Measurements from ENCODE around the gene NACA2. TPM values are rescaled to one million over a fixed set of nuclear protein-coding genes. Genes with fewer than 3 reads are reported as not detected.

Gene NACA2
- total RNA-seq, 1 experiment from 2014 or later = not detected

DNA sequence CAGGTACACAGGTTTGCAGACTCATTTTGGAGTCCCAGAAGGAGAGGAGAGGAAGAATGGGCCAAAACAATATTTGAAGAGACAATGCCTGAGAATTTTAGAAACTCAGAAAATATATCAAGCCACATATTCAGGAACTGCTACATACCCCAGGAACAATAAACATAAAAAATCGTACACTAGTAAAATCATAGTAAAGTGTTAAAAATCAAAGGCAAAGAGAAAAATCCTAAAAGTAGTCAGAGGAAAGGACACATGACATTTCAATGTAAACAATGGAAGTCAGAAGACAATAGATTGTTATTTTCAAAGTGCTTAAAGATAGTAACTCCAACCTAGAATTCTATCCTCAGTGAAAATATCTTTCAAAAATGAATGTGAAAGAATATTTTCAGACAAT lies 28.5 kb upstream of the NACA2 start:
- no peak overlapping the region for H2AFZ ChIP-seq (ENCODE audit: low read length)
- Mint-ChIP-seq H3K9me3 (peaks cover 21 to 35% of the 10 kb centered on the region in 2 experiments), H3K4me1 (peaks cover 5 to 10% of the 10 kb centered on the region in 2 experiments), H3K4me3 (no peak overlapping the region), H3K27ac (no peak overlapping the region), H3K36me3 (ENCODE audit: insufficient read depth in 1 of 3, low read depth in 3 of 3) (peaks cover 6 to 28% (median 12%) of the 10 kb centered on the region in 3 experiments), H3K27me3 (ENCODE audit: low read depth) (no peaks in the 10 kb centered on the region)
- no peak overlapping the region for H2BK120ac ChIP-seq (ENCODE audit: low read depth, low read length, poor library complexity, severe bottlenecking)
- no peak overlapping the region for H4K8ac ChIP-seq (replicated peaks; ENCODE audit: insufficient read length, low read depth, low read length)
- no peaks in the 10 kb centered on the region for H3K9me3 ChIP-seq (ENCODE audit: control insufficient read depth, low read depth, low read length)
- WGBS (ENCODE audit: extremely low coverage, insufficient read length, low lambda C conversion rate) = no CpG with 5 or more reads among the region's 1 CpG
- H3K14ac ChIP-seq (ENCODE audit: insufficient read depth, low read length) = no peak overlapping the region
- no peak overlapping the region for H2BK15ac ChIP-seq (ENCODE audit: low read depth, low read length)
- no peak overlapping the region for H2BK20ac ChIP-seq (ENCODE audit: low read depth, low read length, poor library complexity, severe bottlenecking)
- no peak overlapping the region for H3K9ac ChIP-seq (ENCODE audit: extremely low read depth, insufficient read length, low read length)
- no peaks in the 10 kb centered on the region for H4K20me1 ChIP-seq (ENCODE audit: control insufficient read depth, insufficient read depth, insufficient read length)
- H3K56ac ChIP-seq (ENCODE audit: insufficient read length, low read depth, low read length) = no peak overlapping the region
- no peak overlapping the region for H4K91ac ChIP-seq (ENCODE audit: insufficient read length, low read depth, low read length)
- TF ChIP-seq CTCF (conservative IDR thresholded peaks at IDR 0.05) = no peak
- no peaks in the 10 kb centered on the region for H3K23me2 ChIP-seq (ENCODE audit: insufficient read length, low read depth, low read length, poor library complexity, severe bottlenecking)
- H3K27me3 ChIP-seq (ENCODE audit: insufficient read depth, low read length) = no peaks in the 10 kb centered on the region
- H2BK12ac ChIP-seq (ENCODE audit: insufficient read length, low read depth, low read length) = no peak overlapping the region
- H3K4me1 ChIP-seq (ENCODE audit: insufficient read depth, low read length) = no peaks in the 10 kb centered on the region
- no peak overlapping the region for H3T11ph ChIP-seq (ENCODE audit: low read length)
- no peak for DNase-seq
- H2AK5ac ChIP-seq (ENCODE audit: insufficient read length, low read length) = no peak overlapping the region
- H3K4me2 ChIP-seq (ENCODE audit: insufficient read depth, insufficient read length, low read length) = no peak overlapping the region
- H3K79me2 ChIP-seq (ENCODE audit: insufficient read depth, low read length) = no peaks in the 10 kb centered on the region
- no peak overlapping the region for H3K18ac ChIP-seq (ENCODE audit: insufficient read length, low read depth, low read length)
- H3K4ac ChIP-seq (ENCODE audit: low read depth, low read length) = no peak overlapping the region
- H2BK5ac ChIP-seq (ENCODE audit: insufficient read length, low read length) = no peak overlapping the region
- no peak overlapping the region for H3K27ac ChIP-seq (ENCODE audit: insufficient read length, low read depth, low read length)
- H4K5ac ChIP-seq (ENCODE audit: insufficient read length, low read depth, low read length) = no peak overlapping the region
- no peaks in the 10 kb centered on the region for H3K79me1 ChIP-seq (ENCODE audit: insufficient read depth, low read depth, low read length, poor library complexity, severe bottlenecking)
- H3K23ac ChIP-seq (ENCODE audit: insufficient read length, low read depth, low read length) = no peak overlapping the region
